Erythroblast (primary cell): ENCODE results near the gene TIAM1.

Source experiments
- GATA1 ChIP-seq: IDR thresholded peaks from 2 replicates; pipeline ENCODE4 v1.6.1; 2011; ENCODE audit warnings: low read depth, mild to moderate bottlenecking, control low read depth, low read length, moderate library complexity
- POLR2A ChIP-seq: IDR thresholded peaks from 2 replicates; pipeline ENCODE4 v1.6.1; 2011; ENCODE audit warnings: mild to moderate bottlenecking, low read length

- TF ChIP-seq POLR2A: no peak
- TF ChIP-seq GATA1: no peak
These were observed 76.4 kb downstream of the TIAM1 start for GRCh38 chr21:31267644-31268043.
